Suppressor macrophage treated with lipopolysaccharide for 1 hour (primary cell): ENCODE results near the gene RABAC1.

Experiments used
- DNase-seq, 3 donors: peaks; one replicate each; pipeline ENCODE4 v3.0.0-alpha.2; 2020 to 2022

The RABAC1 gene

GRCh38 chr19:41988947-41989346, 29.8 kb upstream of the RABAC1 start:
- no peak for DNase-seq

GRCh38 chr19:41987141-41987860, 28.2 kb upstream of the RABAC1 start:
- no peak for DNase-seq

GRCh38 chr19:41984961-41985360, 25.8 kb upstream of the RABAC1 start:
- DNase-seq, result no peak

GRCh38 chr19:41981724-41982123, 22.6 kb upstream of the RABAC1 start:
- no peak for DNase-seq

- DNase-seq, result no peak
Observed at GRCh38 chr19:41978470-41978869, 19.3 kb upstream of the RABAC1 start.

- DNase-seq, result no peak
Observed at GRCh38 chr19:41977916-41978315, 18.8 kb upstream of the RABAC1 start.

- DNase-seq, result no peak
Observed at GRCh38 chr19:41974652-41975051, 15.5 kb upstream of the RABAC1 start.

- no peak for DNase-seq
Observed at GRCh38 chr19:41971363-41971762, 12.2 kb upstream of the RABAC1 start.

GRCh38 chr19:41969772-41970458, 10.8 kb upstream of the RABAC1 start:
- no peak for DNase-seq

- no peak for DNase-seq
Observed at GRCh38 chr19:41968751-41969595, 9.9 kb upstream of the RABAC1 start.

- DNase-seq, result peak in 1 of 3 donors; percentile 15
Observed at GRCh38 chr19:41967054-41967783, 8.1 kb upstream of the RABAC1 start.

GRCh38 chr19:41965106-41965505, 6.0 kb upstream of the RABAC1 start:
- no peak for DNase-seq

- no peak for DNase-seq
Observed at GRCh38 chr19:41960973-41961372, 1.9 kb upstream of the RABAC1 start.

- DNase-seq, result peak; percentile 53 to 87 (median 70)
Observed at GRCh38 chr19:41958367-41959055, 610 bp downstream of the RABAC1 start.

GRCh38 chr19:41957838-41958366, 1.2 kb downstream of the RABAC1 start:
- DNase-seq, result peak; percentile 73 to 80 (median 80)

GRCh38 chr19:41957161-41957837, 1.8 kb downstream of the RABAC1 start:
- DNase-seq, result no peak

- DNase-seq, result no peak
Observed at GRCh38 chr19:41956621-41957020, 2.5 kb downstream of the RABAC1 start.

- DNase-seq, result no peak
Observed at GRCh38 chr19:41955521-41955920, 3.6 kb downstream of the RABAC1 start.

- DNase-seq, result peak; percentile 85 to 89 (median 87)
Observed at GRCh38 chr19:41951686-41952172, 7.4 kb downstream of the RABAC1 start.

GRCh38 chr19:41947091-41947490, 12.0 kb downstream of the RABAC1 start:
- no peak for DNase-seq

- DNase-seq, result no peak
Observed at GRCh38 chr19:41945135-41945766, 13.9 kb downstream of the RABAC1 start.
